Immature natural killer cell (primary cell): ENCODE data around the gene CD40. TPM values are rescaled to one million over a fixed set of nuclear protein-coding genes. Genes with fewer than 3 reads are reported as not detected.

Experiments used
- DNase-seq, 3 donors: peaks; one replicate each; pipeline ENCODE4 v3.0.0; 2022; ENCODE audit warnings: mixed read lengths in 1 of 3
- H3K27ac Mint-ChIP-seq, 6 donors: one replicate each; pipeline ENCODE4 v1.8.0; 2020; ENCODE audit warnings: mixed read lengths in 6 of 6, mild to moderate bottlenecking in 5 of 6, inconsistent platforms in 4 of 6, moderate library complexity in 3 of 6
- H3K27me3 Mint-ChIP-seq, 3 donors: one replicate each; pipeline ENCODE4 v1.8.0; 2020 to 2021; ENCODE audit warnings: low read depth in 3 of 3, mild to moderate bottlenecking in 3 of 3, mixed read lengths in 3 of 3, moderate library complexity in 3 of 3, inconsistent platforms in 1 of 3
- H3K36me3 Mint-ChIP-seq, 3 donors: one replicate each; pipeline ENCODE4 v1.8.0; 2020; ENCODE audit warnings: mixed read lengths in 3 of 3, inconsistent platforms in 2 of 3, mild to moderate bottlenecking in 2 of 3
- H3K4me1 Mint-ChIP-seq, 2 donors: one replicate each; pipeline ENCODE4 v1.8.0; 2020; ENCODE audit warnings: inconsistent platforms in 2 of 2, mild to moderate bottlenecking in 2 of 2, mixed read lengths in 2 of 2, moderate library complexity in 1 of 2
- H3K4me3 Mint-ChIP-seq, 5 donors: one replicate each; pipeline ENCODE4 v1.8.0; 2020; ENCODE audit warnings: mild to moderate bottlenecking in 5 of 5, mixed read lengths in 5 of 5, inconsistent platforms in 3 of 5, moderate library complexity in 3 of 5
- H3K9me3 Mint-ChIP-seq, 6 donors: one replicate each; pipeline ENCODE4 v1.8.0; 2020; ENCODE audit warnings: mild to moderate bottlenecking in 6 of 6, mixed read lengths in 6 of 6, inconsistent platforms in 4 of 6, moderate library complexity in 3 of 6
- polyA plus RNA-seq, 3 donors: library from polyadenylated mRNA; unstranded; fragments of 300-500 nt; fragmentation: Illumina TruSeq; gene quantifications; one replicate each; pipeline ENCODE4 v1.2.3, GENCODE V29; 2021

CD40 gene
- polyA plus RNA-seq, 3 donors from 2014 or later: 4.3 to 8.3 (median 7.0) TPM

DNA sequence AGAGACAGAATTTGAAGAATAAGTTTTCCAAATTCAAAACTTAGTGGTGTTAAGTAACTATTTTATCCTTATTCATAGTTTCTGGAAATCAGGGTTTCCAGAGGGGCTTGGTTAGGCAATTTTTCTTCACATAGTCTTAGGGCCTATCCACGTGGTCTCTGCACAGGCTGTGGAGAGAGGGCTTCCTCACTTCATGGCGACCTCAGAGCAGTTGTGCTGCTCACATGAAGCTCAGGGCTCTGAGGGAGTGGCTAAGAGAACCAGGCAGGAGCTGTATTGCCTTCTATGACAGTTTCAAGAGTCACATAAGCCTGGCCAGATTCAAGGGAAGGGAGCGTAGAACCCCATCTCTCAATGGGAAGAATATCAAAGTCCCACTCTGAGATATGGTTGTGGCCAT, 13.9 kb upstream of the CD40 start:
- Mint-ChIP-seq H3K27me3 (peaks cover 7 to 20% (median 12%) of the 10 kb centered on the region in 3 donors), H3K4me1 (no peaks in the 10 kb centered on the region), H3K4me3 (no peak overlapping the region), H3K9me3 (peaks cover 0 to 2% (median 0%) of the 10 kb centered on the region in 6 donors), H3K36me3 (peaks cover 0 to 4% (median 0%) of the 10 kb centered on the region in 3 donors), H3K27ac (no peak overlapping the region)
- no peak for DNase-seq

- Mint-ChIP-seq H3K27me3 (peaks cover 8 to 19% (median 8%) of the 10 kb centered on the region in 3 donors), H3K4me1 (no peaks in the 10 kb centered on the region), H3K36me3 (no peaks in the 10 kb centered on the region), H3K27ac (no peak overlapping the region), H3K4me3 (no peak overlapping the region), H3K9me3 (peaks cover 0 to 2% (median 0%) of the 10 kb centered on the region in 6 donors)
- DNase-seq: no peak
Observed at GRCh38 chr20:46107061-46107460, 11.1 kb upstream of the CD40 start.

GRCh38 chr20:46108435-46108841, 9.7 kb upstream of the CD40 start:
- Mint-ChIP-seq H3K4me1 (no peaks in the 10 kb centered on the region), H3K27me3 (peaks cover 7 to 10% (median 8%) of the 10 kb centered on the region in 3 donors), H3K9me3 (peaks cover 0 to 2% (median 0%) of the 10 kb centered on the region in 6 donors), H3K27ac (no peak overlapping the region), H3K36me3 (no peaks in the 10 kb centered on the region), H3K4me3 (no peak overlapping the region)
- DNase-seq: no peak

DNA sequence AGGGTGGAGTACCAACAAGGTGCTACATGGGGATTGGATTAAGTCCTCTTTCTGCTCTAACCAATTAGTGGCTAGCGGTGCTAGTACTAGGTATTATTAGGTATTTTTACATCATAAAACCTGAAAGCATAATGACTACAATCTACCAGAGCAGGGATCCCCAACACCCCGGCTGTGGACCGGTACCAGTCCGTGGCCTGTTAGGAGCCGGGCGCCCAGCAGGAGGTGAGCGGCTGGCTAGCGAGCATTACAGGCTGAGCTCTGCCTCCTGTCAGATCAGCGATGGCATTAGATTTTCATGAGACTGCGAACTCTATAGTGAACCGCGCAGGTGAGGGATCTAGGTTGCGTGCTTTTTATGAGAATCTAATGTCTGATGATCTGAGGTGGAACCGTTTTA, 9.1 kb upstream of the CD40 start:
- Mint-ChIP-seq H3K4me1 (no peaks in the 10 kb centered on the region), H3K9me3 (peaks cover 0 to 2% (median 0%) of the 10 kb centered on the region in 6 donors), H3K36me3 (no peaks in the 10 kb centered on the region), H3K4me3 (no peak overlapping the region), H3K27ac (no peak overlapping the region), H3K27me3 (peaks cover 7 to 10% (median 8%) of the 10 kb centered on the region in 3 donors)
- DNase-seq: no peak

DNA sequence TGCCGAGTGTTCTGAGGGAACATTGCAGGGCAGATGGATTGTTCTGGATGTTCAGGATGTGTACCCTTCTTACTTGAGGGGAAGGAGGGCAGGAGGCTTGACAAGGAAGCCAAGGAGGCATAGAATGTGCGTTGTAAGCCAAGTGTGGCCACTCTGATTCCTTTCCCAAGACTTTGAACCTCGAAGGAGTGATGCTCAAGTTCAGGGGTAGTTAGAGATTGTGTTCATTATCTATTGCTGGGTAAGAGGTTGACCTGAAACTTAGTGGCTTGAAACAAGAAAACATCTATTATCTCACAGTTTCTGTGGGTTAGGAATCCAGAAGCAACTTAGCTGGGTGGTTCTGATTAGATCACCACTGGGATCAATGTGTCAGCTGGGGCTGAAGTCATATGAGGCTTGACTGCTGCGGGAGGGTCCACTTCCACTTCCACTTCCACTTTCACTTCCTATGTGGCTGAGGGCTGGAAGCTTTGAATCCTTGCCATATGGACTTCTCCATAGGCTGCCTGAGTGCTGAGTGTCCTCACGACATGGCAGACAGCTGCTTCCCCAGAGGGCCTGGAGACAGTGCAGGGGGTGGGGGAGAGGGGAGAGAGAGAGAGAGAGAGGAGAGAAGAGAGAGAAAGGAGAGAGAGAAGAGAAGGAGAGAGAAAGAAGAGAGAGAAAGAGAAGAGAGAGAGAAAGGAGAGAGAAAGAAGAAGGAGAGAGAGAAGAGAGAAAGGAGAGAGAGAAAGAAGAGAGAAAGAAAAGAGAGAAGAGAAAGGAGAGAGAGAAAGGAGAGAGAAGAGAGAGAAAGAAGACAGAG, 6.9 kb upstream of the CD40 start:
- Mint-ChIP-seq H3K4me3 (no peak overlapping the region), H3K36me3 (no peaks in the 10 kb centered on the region), H3K27ac (peak overlapping the region in 1 of 6 donors; percentile 47), H3K27me3 (peaks cover 6 to 10% (median 7%) of the 10 kb centered on the region in 3 donors), H3K4me1 (peaks cover 0 to 3% of the 10 kb centered on the region in 2 donors), H3K9me3 (no peaks in the 10 kb centered on the region)
- DNase-seq: no peak

DNA sequence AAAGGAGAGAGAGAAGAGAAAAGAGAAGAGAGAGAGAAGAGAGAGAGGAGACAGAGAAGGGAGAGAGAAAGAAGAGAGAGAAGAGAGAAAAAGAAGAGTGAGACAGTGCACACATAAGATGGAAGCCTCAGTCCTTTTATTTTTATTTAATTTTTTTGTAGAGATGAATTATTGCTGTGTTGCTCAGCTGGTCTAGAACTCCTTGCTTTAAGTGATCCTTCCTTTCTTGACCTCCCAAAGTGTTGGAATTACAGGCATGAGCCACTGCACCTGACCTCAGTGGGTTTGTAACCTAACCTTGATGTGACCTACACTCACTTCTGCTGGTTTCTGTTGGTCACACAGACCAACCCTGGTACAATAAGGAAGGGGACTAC, 6.3 kb upstream of the CD40 start:
- H3K27ac Mint-ChIP-seq: peak overlapping the region in 1 of 6 donors; percentile 47
- no peak for DNase-seq
- peaks cover 6 to 9% (median 7%) of the 10 kb centered on the region in 3 donors for H3K27me3 Mint-ChIP-seq
- peaks cover 0 to 3% of the 10 kb centered on the region in 2 donors for H3K4me1 Mint-ChIP-seq
- H3K4me3 Mint-ChIP-seq: no peak overlapping the region
- H3K36me3 Mint-ChIP-seq: no peaks in the 10 kb centered on the region
- no peaks in the 10 kb centered on the region for H3K9me3 Mint-ChIP-seq

DNA sequence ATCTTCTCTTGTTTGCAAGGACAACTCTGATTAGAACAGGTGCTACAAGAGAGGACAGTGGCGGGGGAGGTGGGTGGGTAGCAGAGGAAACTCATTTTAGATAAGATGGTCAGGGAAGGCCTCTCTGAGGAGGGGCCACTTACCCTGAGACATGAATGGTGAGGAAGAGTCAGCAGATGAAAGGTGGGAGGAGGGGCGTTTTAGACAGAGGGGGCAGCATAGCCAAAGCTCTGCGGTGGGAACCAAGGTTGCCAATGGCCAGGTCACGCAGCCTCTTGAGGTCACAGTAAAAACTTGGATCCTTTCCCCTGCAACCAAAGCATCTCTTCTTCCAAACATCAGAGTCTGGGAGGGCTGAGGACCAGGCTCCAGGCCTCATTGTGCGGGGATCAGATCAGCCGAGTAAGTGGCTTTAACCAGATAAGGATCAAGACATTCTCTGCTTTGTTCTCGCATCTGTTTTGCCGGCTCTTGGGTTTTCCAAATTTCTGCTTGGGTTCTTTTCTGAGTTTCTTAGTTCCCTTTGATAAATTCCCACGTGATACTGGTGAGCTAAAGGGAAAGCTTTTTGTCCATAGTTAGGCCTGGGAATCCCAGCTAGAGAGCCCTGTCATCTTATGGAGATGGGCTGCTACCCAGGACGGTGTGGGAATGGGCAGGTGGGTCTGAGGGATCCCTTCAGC, 5.5 kb upstream of the CD40 start:
- H3K27ac Mint-ChIP-seq: no peak overlapping the region
- no peak for DNase-seq
- peaks cover 5 to 7% (median 5%) of the 10 kb centered on the region in 3 donors for H3K27me3 Mint-ChIP-seq
- no peak overlapping the region for H3K4me3 Mint-ChIP-seq
- peaks cover 2 to 6% of the 10 kb centered on the region in 2 donors for H3K4me1 Mint-ChIP-seq
- no peaks in the 10 kb centered on the region for H3K9me3 Mint-ChIP-seq
- no peaks in the 10 kb centered on the region for H3K36me3 Mint-ChIP-seq

- DNase-seq: no peak
- Mint-ChIP-seq H3K4me3 (no peak overlapping the region), H3K27ac (no peak overlapping the region), H3K27me3 (peaks cover 5 to 7% (median 7%) of the 10 kb centered on the region in 3 donors), H3K36me3 (no peaks in the 10 kb centered on the region), H3K4me1 (peaks cover 7 to 11% of the 10 kb centered on the region in 2 donors), H3K9me3 (no peaks in the 10 kb centered on the region)
Observed at GRCh38 chr20:46113113-46113470, 5.0 kb upstream of the CD40 start.

DNA sequence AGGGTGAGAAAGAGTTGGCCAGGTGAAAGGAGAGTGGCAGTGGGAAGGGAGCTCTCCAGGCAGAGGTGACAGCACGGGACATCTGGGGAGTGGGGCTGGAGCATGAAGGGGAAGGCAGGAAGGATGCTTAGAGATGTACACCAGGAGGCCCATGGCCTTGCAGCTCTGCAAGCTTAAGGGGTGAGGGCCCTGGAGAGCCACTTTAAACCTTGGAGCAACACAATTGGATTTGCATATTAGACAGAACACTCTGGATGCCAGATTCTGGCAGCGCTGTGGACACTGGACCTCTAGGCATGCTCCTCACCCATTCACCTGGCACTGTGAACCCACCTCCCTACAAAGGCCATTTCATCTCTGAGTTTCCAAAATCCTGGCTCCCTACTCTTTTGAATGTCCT, 3.7 kb upstream of the CD40 start:
- H3K36me3 Mint-ChIP-seq: no peaks in the 10 kb centered on the region
- DNase-seq: no peak
- peaks cover 4 to 7% (median 5%) of the 10 kb centered on the region in 3 donors for H3K27me3 Mint-ChIP-seq
- H3K4me1 Mint-ChIP-seq: peaks cover 21 to 22% of the 10 kb centered on the region in 2 donors
- H3K9me3 Mint-ChIP-seq: no peaks in the 10 kb centered on the region
- H3K4me3 Mint-ChIP-seq: no peak overlapping the region
- no peak overlapping the region for H3K27ac Mint-ChIP-seq

GRCh38 chr20:46118481-46119020, 437 bp downstream of the CD40 start:
- H3K4me1 Mint-ChIP-seq: peaks cover 22 to 26% of the 10 kb centered on the region in 2 donors
- peak overlapping the region; percentile 83 to 97 (median 95) for H3K4me3 Mint-ChIP-seq
- H3K27ac Mint-ChIP-seq: peak overlapping the region in 4 of 6 donors; percentile 37 to 62 (median 58)
- no peaks in the 10 kb centered on the region for H3K9me3 Mint-ChIP-seq
- peak; percentile 15 to 30 (median 21) for DNase-seq
- peaks cover 0 to 10% (median 5%) of the 10 kb centered on the region in 3 donors for H3K36me3 Mint-ChIP-seq
- H3K27me3 Mint-ChIP-seq: peaks cover 0 to 6% (median 2%) of the 10 kb centered on the region in 3 donors

GRCh38 chr20:46119028-46119546, 973 bp downstream of the CD40 start:
- peaks cover 0 to 6% (median 2%) of the 10 kb centered on the region in 3 donors for H3K27me3 Mint-ChIP-seq
- peaks cover 0 to 12% (median 8%) of the 10 kb centered on the region in 3 donors for H3K36me3 Mint-ChIP-seq
- peak overlapping the region in 3 of 6 donors; percentile 55 to 62 (median 57) for H3K27ac Mint-ChIP-seq
- peaks cover 22 to 26% of the 10 kb centered on the region in 2 donors for H3K4me1 Mint-ChIP-seq
- DNase-seq: no peak
- H3K9me3 Mint-ChIP-seq: no peaks in the 10 kb centered on the region
- H3K4me3 Mint-ChIP-seq: peak overlapping the region; percentile 83 to 97 (median 95)

GRCh38 chr20:46119547-46119946, 1.4 kb downstream of the CD40 start:
- Mint-ChIP-seq H3K27ac (peak overlapping the region in 2 of 6 donors; percentile 45 to 55), H3K4me3 (peak overlapping the region in 3 of 5 donors; percentile 21 to 97 (median 95)), H3K4me1 (peaks cover 22 to 26% of the 10 kb centered on the region in 2 donors), H3K9me3 (no peaks in the 10 kb centered on the region), H3K36me3 (peaks cover 0 to 17% (median 12%) of the 10 kb centered on the region in 3 donors), H3K27me3 (peaks cover 0 to 6% (median 2%) of the 10 kb centered on the region in 3 donors)
- DNase-seq: no peak

- peak overlapping the region in 2 of 6 donors; percentile 28 to 77 for H3K27ac Mint-ChIP-seq
- peaks cover 22 to 26% of the 10 kb centered on the region in 2 donors for H3K4me1 Mint-ChIP-seq
- no peak overlapping the region for H3K4me3 Mint-ChIP-seq
Observed at GRCh38 chr20:46120136-46120535, 2.0 kb downstream of the CD40 start.

More at GRCh38 chr20:46120136-46120535, 2.0 kb downstream of the CD40 start:
- peaks cover 0 to 17% (median 13%) of the 10 kb centered on the region in 3 donors for H3K36me3 Mint-ChIP-seq
- no peaks in the 10 kb centered on the region for H3K9me3 Mint-ChIP-seq
- peaks cover 0 to 5% (median 0%) of the 10 kb centered on the region in 3 donors for H3K27me3 Mint-ChIP-seq
- no peak for DNase-seq
